IMR-90 (cell line): ENCODE data around the gene ATP5ME. TPM values are rescaled to one million over a fixed set of nuclear protein-coding genes. Genes with fewer than 3 reads are reported as not detected.

ENCODE experiments used
- ATAC-seq: fragments of 200-7000 bp; cut with Tn5 transposase; 2 replicates; pipeline ENCODE4 v1.9.1; 2020; ENCODE audit warnings: low read depth, mild to moderate bottlenecking, moderate library complexity
- BruUV-seq: library from RNA; stranded (reverse); fragments of 400-500 nt; replicated peaks from 2 replicates; lab custom pipeline; 2021; lab: Mats Ljungman, UMichigan
- CTCF ChIA-PET: fragments of 300-600 bp; formaldehyde crosslinking; extraction: SDS; loops from one replicate; lab custom pipeline; 2021; ENCODE audit warnings: antibody characterized with exemption; lab: Yijun Ruan, JAX
- POLR2A ChIA-PET: fragments of 300-600 bp; sonication (Branson Sonifier 250); formaldehyde crosslinking; loops from one replicate; lab custom pipeline; 2022; ENCODE audit warnings: antibody characterized with exemption; ENCODE audit not compliant: unreplicated experiment; lab: Charles Lee
- DNase-seq: peaks from one replicate; pipeline ENCODE4 v3.0.0; 2013
- H2AFZ ChIP-seq: replicated peaks from 2 replicates; pipeline ENCODE3; 2013; ENCODE audit warnings: low read length, mild to moderate bottlenecking; ENCODE audit not compliant: poor library complexity
- H2AK5ac ChIP-seq: 2 replicates; pipeline ENCODE4 v1.6.1; 2013; ENCODE audit warnings: low read depth, low read length, inconsistent platforms
- H2AK9ac ChIP-seq: replicated peaks from 2 replicates; pipeline ENCODE3; 2013; ENCODE audit warnings: mild to moderate bottlenecking, low read depth, low read length, moderate library complexity; ENCODE audit not compliant: poor library complexity
- H2BK120ac ChIP-seq: 2 replicates; pipeline ENCODE4 v1.6.1; 2013; ENCODE audit warnings: low read depth, low read length, inconsistent platforms
- H2BK15ac ChIP-seq: 3 replicates; pipeline ENCODE4 v1.6.1; 2013; ENCODE audit warnings: low read depth, low read length, inconsistent platforms
- H2BK20ac ChIP-seq: 2 replicates; pipeline ENCODE4 v1.6.1; 2013; ENCODE audit warnings: low read depth, mild to moderate bottlenecking, inconsistent platforms, low read length, moderate library complexity
- H2BK5ac ChIP-seq: 2 replicates; pipeline ENCODE4 v1.6.1; 2013; ENCODE audit warnings: mild to moderate bottlenecking, low read depth, low read length, inconsistent platforms; ENCODE audit not compliant: poor library complexity, severe bottlenecking
- H3K14ac ChIP-seq: replicated peaks from 2 replicates; pipeline ENCODE4 v1.6.1; 2013; ENCODE audit warnings: low read depth, low read length, inconsistent platforms
- H3K18ac ChIP-seq: 2 replicates; pipeline ENCODE4 v1.6.1; 2013; ENCODE audit warnings: low read depth, low read length, control low read depth
- H3K23ac ChIP-seq: 2 replicates; pipeline ENCODE4 v1.6.1; 2013; ENCODE audit warnings: low read depth, low read length, inconsistent platforms
- H3K27ac ChIP-seq: 2 replicates; pipeline ENCODE4 v1.5.1; 2013; ENCODE audit warnings: mild to moderate bottlenecking, control low read depth, low read length; ENCODE audit not compliant: insufficient read depth
- H3K27me3 ChIP-seq: 2 replicates; pipeline ENCODE4 v1.6.1; 2013; ENCODE audit warnings: low read length; ENCODE audit not compliant: control insufficient read depth, insufficient read depth
- H3K36me3 ChIP-seq: 2 replicates; pipeline ENCODE4 v1.6.1; 2013; ENCODE audit warnings: low read length, mixed read lengths; ENCODE audit not compliant: control insufficient read depth, insufficient read depth
- H3K4ac ChIP-seq: 2 replicates; pipeline ENCODE4 v1.6.1; 2013; ENCODE audit warnings: low read depth, low read length, inconsistent platforms
- H3K4me1 ChIP-seq: 2 replicates; pipeline ENCODE4 v1.6.1; 2013; ENCODE audit warnings: low read length, mixed read lengths; ENCODE audit not compliant: control insufficient read depth, insufficient read depth
- H3K4me2 ChIP-seq: 2 replicates; pipeline ENCODE4 v1.6.1; 2013; ENCODE audit warnings: low read depth, mild to moderate bottlenecking, control low read depth, low read length, moderate library complexity
- H3K4me3 ChIP-seq: 2 replicates; pipeline ENCODE4 v1.5.1; 2013; ENCODE audit warnings: low read depth, mild to moderate bottlenecking, control low read depth, low read length, moderate library complexity; ENCODE audit not compliant: insufficient read depth
- H3K56ac ChIP-seq: 2 replicates; pipeline ENCODE4 v1.6.1; 2013; ENCODE audit warnings: low read length, inconsistent platforms; ENCODE audit not compliant: insufficient read depth; ENCODE audit errors: extremely low read depth
- H3K79me1 ChIP-seq, 2 experiments: 2 replicates each; pipeline ENCODE4 v1.6.1; 2013; ENCODE audit warnings: low read length in 2 of 2, inconsistent platforms in 1 of 2, low read depth in 1 of 2
- H3K9ac ChIP-seq: 2 replicates; pipeline ENCODE4 v1.6.1; 2013; ENCODE audit warnings: low read depth, low read length, control low read depth
- H3K9me1 ChIP-seq: 2 replicates; pipeline ENCODE4 v1.6.1; 2013; ENCODE audit warnings: low read length, inconsistent platforms; ENCODE audit not compliant: insufficient read depth
- H3K9me3 ChIP-seq: 2 replicates; pipeline ENCODE4 v1.6.1; 2013; ENCODE audit warnings: low read length; ENCODE audit not compliant: control insufficient read depth, insufficient read depth
- H4K20me1 ChIP-seq: 2 replicates; pipeline ENCODE4 v1.6.1; 2013; ENCODE audit warnings: low read length, inconsistent platforms; ENCODE audit not compliant: insufficient read depth
- H4K5ac ChIP-seq: 2 replicates; pipeline ENCODE4 v1.6.1; 2013; ENCODE audit warnings: mild to moderate bottlenecking, low read depth, low read length, control low read depth
- H4K8ac ChIP-seq, 2 experiments: 2 replicates each; pipeline ENCODE4 v1.6.1; 2013; ENCODE audit warnings: low read depth in 2 of 2, low read length in 2 of 2, control low read depth in 1 of 2, inconsistent platforms in 1 of 2
- H4K91ac ChIP-seq: 2 replicates; pipeline ENCODE4 v1.6.1; 2013; ENCODE audit warnings: low read depth, low read length, inconsistent platforms; ENCODE audit not compliant: insufficient read depth
- FOS ChIP-seq: fragments of 150-350 bp; IDR thresholded peaks from 2 replicates; pipeline ENCODE4 v1.6.1; 2016; ENCODE audit warnings: low read depth, low read length
- MAZ ChIP-seq: IDR thresholded peaks from 2 replicates; pipeline ENCODE4 v1.6.1; 2012; ENCODE audit warnings: low read depth, mild to moderate bottlenecking, low read length, improper control_type of control experiment, moderate library complexity, borderline replicate concordance
- POLR2A ChIP-seq: IDR thresholded peaks from 2 replicates; pipeline ENCODE4 v1.6.1; 2012; ENCODE audit warnings: mild to moderate bottlenecking, low read depth, low read length
- SMC3 ChIP-seq: fragments of 150-350 bp; IDR thresholded peaks from 2 replicates; pipeline ENCODE4 v1.6.1; 2016; ENCODE audit warnings: low read depth, mild to moderate bottlenecking, antibody characterized with exemption, low read length, moderate library complexity
- USF2 ChIP-seq: fragments of 150-350 bp; IDR thresholded peaks from 2 replicates; pipeline ENCODE4 v1.6.1; 2017; ENCODE audit warnings: mild to moderate bottlenecking, antibody characterized with exemption, low read length, low read depth
- WGBS, 2 experiments: methylation state at CpG; one replicate each; pipeline versions ENCODE4 v1.1.5 to v1.1.7; 2013; ENCODE audit warnings: missing lambda C conversion rate in 2 of 2; ENCODE audit not compliant: insufficient read length in 1 of 2; ENCODE audit errors: extremely low coverage in 2 of 2; 5-methylcytosine and 5-hydroxymethylcytosine counted together
- dilution Hi-C: fragments of 300-500 bp; cut with HindIII; formaldehyde crosslinking; loops from one replicate; pipeline ENCODE4 v1.14.3; 2018; ENCODE audit warnings: low sequenced_read_pairs; ENCODE audit not compliant: unreplicated experiment
- in situ Hi-C: fragments of 300-500 bp; cut with MboI; formaldehyde crosslinking; loops from 3 replicates; pipeline ENCODE4 v1.14.3; 2019; ENCODE audit warnings: low sequenced_read_pairs, inconsistent platforms, mixed read lengths
- intact Hi-C: fragments of 100-400 bp; cut with micrococcal nuclease; formaldehyde crosslinking; loops from 2 replicates; pipeline ENCODE4 v1.10.0; 2022
- polyA plus RNA-seq, 3 experiments: library from polyadenylated mRNA; depleted of rRNA; stranded (reverse); fragments of >200 nt; gene quantifications; 2 replicates each; pipeline ENCODE4 v1.2.3, GENCODE V29; 2012; ENCODE audit warnings: low replicate concordance in 1 of 3
- total RNA-seq: library from RNA; depleted of rRNA; stranded (reverse); fragments of >200 nt; gene quantifications from 2 replicates; pipeline ENCODE4 v1.2.3, GENCODE V29; 2012

The ATP5ME gene
- total and polyA plus RNA-seq, 2 of the 4 experiments (the other 2 are of a cell fraction) = 39.3 to 603 TPM

- no peak for TF ChIP-seq SMC3
Observed at GRCh38 chr4:703336-704197, 29.5 kb upstream of the ATP5ME start (continued).

- Histone ChIP-seq H3K9ac (no peak overlapping the region), H3K79me1 (peaks cover 5 to 10% of the 10 kb centered on the region in 2 experiments; a peak in 2 of 4 replicates), H4K8ac (no peak overlapping the region), H2BK15ac (no peak overlapping the region), H4K20me1 (peaks cover 5% of the 10 kb centered on the region; the same call in 1 of the 2 replicates), H3K9me1 (peaks cover 5% of the 10 kb centered on the region), H2BK20ac (no peak overlapping the region), H3K4ac (no peak overlapping the region), H3K9me3 (no peaks in the 10 kb centered on the region), H3K27me3 (peaks cover 6% of the 10 kb centered on the region; the same call in 1 of the 2 replicates), H3K14ac (no peak overlapping the region), H3K27ac (no peak overlapping the region), H3K4me1 (peaks cover 10% of the 10 kb centered on the region; the same call in 1 of the 2 replicates), H2BK5ac (no peak overlapping the region), H2BK120ac (no peak overlapping the region), H4K91ac (no peak overlapping the region), H3K4me3 (no peak overlapping the region), H3K56ac (no peak overlapping the region), H3K23ac (no peak overlapping the region), H3K4me2 (no peak overlapping the region), H2AK9ac (no peak overlapping the region), H2AK5ac (no peak overlapping the region), H3K36me3 (no peaks in the 10 kb centered on the region), H4K5ac (no peak overlapping the region), H2AFZ (no peak overlapping the region), H3K18ac (no peak overlapping the region)
- dilution Hi-C loops (no loop called here), in situ Hi-C loops (no loop called here), intact Hi-C loops (no loop called here)
- 50% methylated on average over 1 of the region's 7 CpGs; no CpG with 5 or more reads in 1 of the 2 experiments for WGBS, 2 experiments
- no TSS peak for BruUV-seq
- ChIA-PET CTCF (no interaction called here), POLR2A (no interaction called here)
- ATAC-seq = no peak
- TF ChIP-seq MAZ (no peak), USF2 (no peak), FOS (no peak), POLR2A (no peak)
- no peak for DNase-seq
Observed at GRCh38 chr4:702618-703048, 28.6 kb upstream of the ATP5ME start.
